ENCODE measurements around the gene XPR1. TPM values are rescaled to one million over a fixed set of nuclear protein-coding genes. Genes with fewer than 3 reads are reported as not detected.
"Not testable (repeated sequence)": the region's sequence is repeated elsewhere in the genome, so short reads cannot be mapped to it uniquely, and the experiment has no call there.

XPR1 gene
- total RNA-seq, 1 donor from 2014 or later = 35.2 TPM

GRCh38 chr1:180816132-180816531 lies 184.3 kb downstream of the XPR1 start:
- H3K9me3 ChIP-seq (ENCODE audit: insufficient read depth, low read depth, low read length) = no peaks in the 10 kb centered on the region
- TF ChIP-seq CTCF (IDR thresholded peaks at IDR 0.05; ENCODE audit: insufficient read depth, low read depth, low read length) (no peak), EZH2 (IDR thresholded peaks at IDR 0.05; ENCODE audit: insufficient read depth, low read length) (no peak)
- no peak overlapping the region for H3K4me2 ChIP-seq (ENCODE audit: low read length)
- DNase-seq (ENCODE audit: low read depth) (no peak), FAIRE-seq (no peak)
- H4K20me1 ChIP-seq (ENCODE audit: insufficient read depth, low read length) = no peaks in the 10 kb centered on the region
- H3K4me3 ChIP-seq (ENCODE audit: insufficient read depth, low read depth, low read length) = no peak overlapping the region
- Mint-ChIP-seq H3K4me1 (ENCODE audit: low read depth, unreplicated experiment) (peaks cover 6% of the 10 kb centered on the region), H3K27ac (ENCODE audit: unreplicated experiment) (no peak overlapping the region), H3K36me3 (ENCODE audit: low read depth, unreplicated experiment) (peaks cover 6% of the 10 kb centered on the region), H3K9me3 (ENCODE audit: unreplicated experiment) (peaks cover 2% of the 10 kb centered on the region), H3K27me3 (ENCODE audit: low read depth, unreplicated experiment) (no peaks in the 10 kb centered on the region), H3K4me3 (ENCODE audit: unreplicated experiment) (no peak overlapping the region)
- no peaks in the 10 kb centered on the region for H3K36me3 ChIP-seq (ENCODE audit: insufficient read depth, low read length)
- no peaks in the 10 kb centered on the region for H3K4me1 ChIP-seq (ENCODE audit: insufficient read depth, low read length)
- H3K27ac ChIP-seq (ENCODE audit: low read depth, low read length) = no peak overlapping the region
- H3K9ac ChIP-seq (ENCODE audit: low read length) = no peak overlapping the region
- H3K27me3 ChIP-seq (ENCODE audit: insufficient read depth, low read length) = no peaks in the 10 kb centered on the region
- no peak overlapping the region for H2AFZ ChIP-seq (ENCODE audit: low read depth, low read length)
- H3K79me2 ChIP-seq (ENCODE audit: insufficient read depth, low read length) = no peaks in the 10 kb centered on the region

- peaks cover 3% of the 10 kb centered on the region for H3K36me3 Mint-ChIP-seq (ENCODE audit: low read depth, unreplicated experiment)
- Histone ChIP-seq H3K4me1 (ENCODE audit: insufficient read depth, low read length) (no peaks in the 10 kb centered on the region), H3K4me3 (ENCODE audit: insufficient read depth, low read depth, low read length) (no peak overlapping the region), H3K9me3 (ENCODE audit: insufficient read depth, low read depth, low read length) (no peaks in the 10 kb centered on the region), H3K9ac (ENCODE audit: low read length) (no peak overlapping the region), H3K27me3 (ENCODE audit: insufficient read depth, low read length) (no peaks in the 10 kb centered on the region), H2AFZ (ENCODE audit: low read depth, low read length) (no peak overlapping the region), H4K20me1 (ENCODE audit: insufficient read depth, low read length) (no peaks in the 10 kb centered on the region), H3K36me3 (ENCODE audit: insufficient read depth, low read length) (peaks cover 3% of the 10 kb centered on the region), H3K4me2 (ENCODE audit: low read length) (no peak overlapping the region), H3K79me2 (ENCODE audit: insufficient read depth, low read length) (no peaks in the 10 kb centered on the region), H3K27ac (ENCODE audit: low read depth, low read length) (no peak overlapping the region)
- DNase-seq (ENCODE audit: low read depth) (no peak), FAIRE-seq (no peak)
- no peaks in the 10 kb centered on the region for H3K27me3 Mint-ChIP-seq (ENCODE audit: low read depth, unreplicated experiment)
- no peak overlapping the region for H3K27ac Mint-ChIP-seq (ENCODE audit: unreplicated experiment)
- H3K9me3 Mint-ChIP-seq (ENCODE audit: unreplicated experiment) = peaks cover 2% of the 10 kb centered on the region
- no peak for TF ChIP-seq EZH2 (IDR thresholded peaks at IDR 0.05; ENCODE audit: insufficient read depth, low read length)
- no peak for TF ChIP-seq CTCF (IDR thresholded peaks at IDR 0.05; ENCODE audit: insufficient read depth, low read depth, low read length)
- no peaks in the 10 kb centered on the region for H3K4me1 Mint-ChIP-seq (ENCODE audit: low read depth, unreplicated experiment)
- no peak overlapping the region for H3K4me3 Mint-ChIP-seq (ENCODE audit: unreplicated experiment)
These were observed 190.1 kb downstream of the XPR1 start for GRCh38 chr1:180821970-180822369.

- H3K27me3 Mint-ChIP-seq (ENCODE audit: low read depth, unreplicated experiment); FAIRE-seq: not testable (repeated sequence)
These were observed 199.7 kb downstream of the XPR1 start for GRCh38 chr1:180831507-180831906.

GRCh38 chr1:180833180-180833579 lies 201.4 kb downstream of the XPR1 start:
- H3K4me3 Mint-ChIP-seq (ENCODE audit: unreplicated experiment); H3K9me3 ChIP-seq (ENCODE audit: insufficient read depth, low read depth, low read length); H3K27me3 ChIP-seq (ENCODE audit: insufficient read depth, low read length); H4K20me1 ChIP-seq (ENCODE audit: insufficient read depth, low read length); H3K27ac Mint-ChIP-seq (ENCODE audit: unreplicated experiment); H3K4me1 Mint-ChIP-seq (ENCODE audit: low read depth, unreplicated experiment); H3K4me3 ChIP-seq (ENCODE audit: insufficient read depth, low read depth, low read length); H3K4me2 ChIP-seq (ENCODE audit: low read length); H3K9ac ChIP-seq (ENCODE audit: low read length); H3K4me1 ChIP-seq (ENCODE audit: insufficient read depth, low read length); H3K79me2 ChIP-seq (ENCODE audit: insufficient read depth, low read length); H3K36me3 ChIP-seq (ENCODE audit: insufficient read depth, low read length); DNase-seq (ENCODE audit: low read depth); H3K27me3 Mint-ChIP-seq (ENCODE audit: low read depth, unreplicated experiment); FAIRE-seq; H2AFZ ChIP-seq (ENCODE audit: low read depth, low read length); H3K27ac ChIP-seq (ENCODE audit: low read depth, low read length): not testable (repeated sequence)
- peaks cover 20% of the 10 kb centered on the region for H3K9me3 Mint-ChIP-seq (ENCODE audit: unreplicated experiment)
- peaks cover 20% of the 10 kb centered on the region for H3K36me3 Mint-ChIP-seq (ENCODE audit: low read depth, unreplicated experiment)

More at GRCh38 chr1:180831507-180831906, 199.7 kb downstream of the XPR1 start:
- not testable (repeated sequence) for DNase-seq (ENCODE audit: low read depth); H3K9me3 ChIP-seq (ENCODE audit: insufficient read depth, low read depth, low read length); H3K4me1 ChIP-seq (ENCODE audit: insufficient read depth, low read length); H4K20me1 ChIP-seq (ENCODE audit: insufficient read depth, low read length); H3K4me3 Mint-ChIP-seq (ENCODE audit: unreplicated experiment); H3K36me3 ChIP-seq (ENCODE audit: insufficient read depth, low read length); H3K27ac ChIP-seq (ENCODE audit: low read depth, low read length); H3K4me2 ChIP-seq (ENCODE audit: low read length); H3K9ac ChIP-seq (ENCODE audit: low read length); H3K4me3 ChIP-seq (ENCODE audit: insufficient read depth, low read depth, low read length); H3K4me1 Mint-ChIP-seq (ENCODE audit: low read depth, unreplicated experiment); H3K79me2 ChIP-seq (ENCODE audit: insufficient read depth, low read length); H3K27ac Mint-ChIP-seq (ENCODE audit: unreplicated experiment); H3K27me3 ChIP-seq (ENCODE audit: insufficient read depth, low read length); H2AFZ ChIP-seq (ENCODE audit: low read depth, low read length)
- peaks cover 20% of the 10 kb centered on the region for H3K36me3 Mint-ChIP-seq (ENCODE audit: low read depth, unreplicated experiment)
- H3K9me3 Mint-ChIP-seq (ENCODE audit: unreplicated experiment) = peaks cover 20% of the 10 kb centered on the region
